Measurements from ENCODE around the gene YY2. TPM values are rescaled to one million over a fixed set of nuclear protein-coding genes. Genes with fewer than 3 reads are reported as not detected.
A peak's percentile ranks its signal among the peaks of the same experiment; 100 is the strongest.

YY2 gene
- polyA plus RNA-seq, 2 of the 4 experiments (the other 2 are of a cell fraction), result 1.8 to 3.2 TPM

- ATAC-seq, result no peak
- CTCF ChIA-PET, result interaction anchor here (0.5 kb wide), 1 partner anchor 21 kb away, joined by 3 read pairs; no protein-coding TSS in a partner anchor
These were observed 42.0 kb upstream of the YY2 start for GRCh38 chrX:21813612-21814368.

DNA sequence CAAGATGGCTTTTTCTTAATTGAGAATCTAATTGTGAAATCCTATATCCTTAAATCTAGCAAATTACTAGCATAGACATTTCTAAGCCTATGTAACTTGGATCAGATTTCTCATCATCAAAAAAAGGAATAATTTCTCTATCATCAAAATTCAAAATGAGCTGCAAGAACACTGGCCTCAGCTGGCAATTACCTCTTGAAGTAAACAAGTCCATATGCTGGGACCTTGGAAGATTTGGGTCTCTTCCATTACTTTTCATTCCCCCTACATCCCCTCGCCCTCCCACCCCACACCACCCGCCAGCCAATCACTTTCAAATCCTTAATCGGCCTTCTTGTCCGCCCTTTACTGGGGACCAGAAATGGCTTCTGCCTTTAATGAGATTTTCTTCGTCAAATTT, 39.7 kb upstream of the YY2 start:
- no peak for DNase-seq (ENCODE audit: low read depth in 1 of 2, low spot score in 1 of 2)
- no peak overlapping the region for H3K4me3 ChIP-seq
- WGBS (ENCODE audit: missing lambda C conversion rate), result 77% methylated on average over 2 of the region's 5 CpGs
- H3K9me3 ChIP-seq, result no peaks in the 10 kb centered on the region
- FAIRE-seq, result peak; percentile 23
- H3K4me2 ChIP-seq, result no peak overlapping the region
- H3K4me1 ChIP-seq, result no peaks in the 10 kb centered on the region
- ATAC-seq, result no peak
- ChIA-PET CTCF (interaction anchor here (1.1 kb wide), 1 partner anchor 11 kb away, joined by 3 read pairs; no protein-coding TSS in a partner anchor), POLR2A (no interaction called here)
- no peak overlapping the region for H3K27ac ChIP-seq
- no peak for TF ChIP-seq MYC (IDR thresholded peaks at IDR 0.05; ENCODE audit: borderline replicate concordance, low read length)
- no peak for TF ChIP-seq MAZ (IDR thresholded peaks at IDR 0.05; ENCODE audit: borderline replicate concordance, low read depth, low read length)
- TF ChIP-seq, protein P1, sequence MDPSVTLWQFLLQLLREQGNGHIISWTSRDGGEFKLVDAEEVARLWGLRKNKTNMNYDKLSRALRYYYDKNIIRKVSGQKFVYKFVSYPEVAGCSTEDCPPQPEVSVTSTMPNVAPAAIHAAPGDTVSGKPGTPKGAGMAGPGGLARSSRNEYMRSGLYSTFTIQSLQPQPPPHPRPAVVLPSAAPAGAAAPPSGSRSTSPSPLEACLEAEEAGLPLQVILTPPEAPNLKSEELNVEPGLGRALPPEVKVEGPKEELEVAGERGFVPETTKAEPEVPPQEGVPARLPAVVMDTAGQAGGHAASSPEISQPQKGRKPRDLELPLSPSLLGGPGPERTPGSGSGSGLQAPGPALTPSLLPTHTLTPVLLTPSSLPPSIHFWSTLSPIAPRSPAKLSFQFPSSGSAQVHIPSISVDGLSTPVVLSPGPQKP (IDR thresholded peaks at IDR 0.05; ENCODE audit: low read depth, low read length), result no peak
- no peak for TF ChIP-seq FOXS1 (CRISPR knock-in tag; IDR thresholded peaks at IDR 0.05)
- TF ChIP-seq SREBF2 (IDR thresholded peaks at IDR 0.05), result no peak
- TF ChIP-seq ESRRA (IDR thresholded peaks at IDR 0.05; ENCODE audit: borderline replicate concordance, low read length), result no peak
- no peak for TF ChIP-seq E2F6 (IDR thresholded peaks at IDR 0.05; ENCODE audit: borderline replicate concordance, low read depth)
- TF ChIP-seq, protein P2, sequence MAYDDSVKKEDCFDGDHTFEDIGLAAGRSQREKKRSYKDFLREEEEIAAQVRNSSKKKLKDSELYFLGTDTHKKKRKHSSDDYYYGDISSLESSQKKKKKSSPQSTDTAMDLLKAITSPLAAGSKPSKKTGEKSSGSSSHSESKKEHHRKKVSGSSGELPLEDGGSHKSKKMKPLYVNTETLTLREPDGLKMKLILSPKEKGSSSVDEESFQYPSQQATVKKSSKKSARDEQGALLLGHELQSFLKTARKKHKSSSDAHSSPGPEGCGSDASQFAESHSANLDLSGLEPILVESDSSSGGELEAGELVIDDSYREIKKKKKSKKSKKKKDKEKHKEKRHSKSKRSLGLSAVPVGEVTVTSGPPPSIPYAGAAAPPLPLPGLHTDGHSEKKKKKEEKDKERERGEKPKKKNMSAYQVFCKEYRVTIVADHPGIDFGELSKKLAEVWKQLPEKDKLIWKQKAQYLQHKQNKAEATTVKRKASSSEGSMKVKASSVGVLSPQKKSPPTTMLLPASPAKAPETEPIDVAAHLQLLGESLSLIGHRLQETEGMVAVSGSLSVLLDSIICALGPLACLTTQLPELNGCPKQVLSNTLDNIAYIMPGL (CRISPR knock-in tag; IDR thresholded peaks at IDR 0.05; ENCODE audit: borderline replicate concordance), result no peak
- TF ChIP-seq CEBPB (IDR thresholded peaks at IDR 0.05), result no peak

More at GRCh38 chrX:21813612-21814368, 42.0 kb upstream of the YY2 start:
- Histone ChIP-seq H3K9me3 (no peaks in the 10 kb centered on the region), H3K4me2 (no peak overlapping the region), H3K27ac (no peak overlapping the region), H3K4me1 (no peaks in the 10 kb centered on the region), H3K4me3 (no peak overlapping the region)
- DNase-seq (ENCODE audit: low read depth in 1 of 2, low spot score in 1 of 2) (no peak), FAIRE-seq (no peak)
- TF ChIP-seq ZNF302 (CRISPR knock-in tag; IDR thresholded peaks at IDR 0.05) (no peak), JUNB (IDR thresholded peaks at IDR 0.05) (no peak), REST (IDR thresholded peaks at IDR 0.05) (no peak), HOXA7 (CRISPR knock-in tag; IDR thresholded peaks at IDR 0.05) (no peak), POLR2A (IDR thresholded peaks at IDR 0.05; ENCODE audit: low read length) (no peak), ESRRA (IDR thresholded peaks at IDR 0.05; ENCODE audit: borderline replicate concordance, low read length) (no peak), MAZ (IDR thresholded peaks at IDR 0.05; ENCODE audit: borderline replicate concordance, low read depth, low read length) (no peak), ZSCAN20 (CRISPR knock-in tag; IDR thresholded peaks at IDR 0.05) (no peak), MAFK (IDR thresholded peaks at IDR 0.05; ENCODE audit: partially characterized antibody) (no peak), HOXB13 (CRISPR knock-in tag; IDR thresholded peaks at IDR 0.05; ENCODE audit: low read depth) (no peak), ZC3H11A (IDR thresholded peaks at IDR 0.05) (no peak), CEBPB (IDR thresholded peaks at IDR 0.05) (no peak), RFX5 (IDR thresholded peaks at IDR 0.05) (no peak), BHLHE40 (IDR thresholded peaks at IDR 0.05; ENCODE audit: low read depth, low read length) (no peak), CHD2 (IDR thresholded peaks at IDR 0.05; ENCODE audit: low read length, partially characterized antibody) (no peak), ZFP36 (IDR thresholded peaks at IDR 0.05; ENCODE audit: borderline replicate concordance, partially characterized antibody) (no peak)
- TF ChIP-seq, protein P3, sequence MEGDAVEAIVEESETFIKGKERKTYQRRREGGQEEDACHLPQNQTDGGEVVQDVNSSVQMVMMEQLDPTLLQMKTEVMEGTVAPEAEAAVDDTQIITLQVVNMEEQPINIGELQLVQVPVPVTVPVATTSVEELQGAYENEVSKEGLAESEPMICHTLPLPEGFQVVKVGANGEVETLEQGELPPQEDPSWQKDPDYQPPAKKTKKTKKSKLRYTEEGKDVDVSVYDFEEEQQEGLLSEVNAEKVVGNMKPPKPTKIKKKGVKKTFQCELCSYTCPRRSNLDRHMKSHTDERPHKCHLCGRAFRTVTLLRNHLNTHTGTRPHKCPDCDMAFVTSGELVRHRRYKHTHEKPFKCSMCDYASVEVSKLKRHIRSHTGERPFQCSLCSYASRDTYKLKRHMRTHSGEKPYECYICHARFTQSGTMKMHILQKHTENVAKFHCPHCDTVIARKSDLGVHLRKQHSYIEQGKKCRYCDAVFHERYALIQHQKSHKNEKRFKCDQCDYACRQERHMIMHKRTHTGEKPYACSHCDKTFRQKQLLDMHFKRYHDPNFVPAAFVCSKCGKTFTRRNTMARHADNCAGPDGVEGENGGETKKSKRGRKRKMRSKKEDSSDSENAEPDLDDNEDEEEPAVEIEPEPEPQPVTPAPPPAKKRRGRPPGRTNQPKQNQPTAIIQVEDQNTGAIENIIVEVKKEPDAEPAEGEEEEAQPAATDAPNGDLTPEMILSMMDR (IDR thresholded peaks at IDR 0.05), result no peak
- TF ChIP-seq, protein P4, sequence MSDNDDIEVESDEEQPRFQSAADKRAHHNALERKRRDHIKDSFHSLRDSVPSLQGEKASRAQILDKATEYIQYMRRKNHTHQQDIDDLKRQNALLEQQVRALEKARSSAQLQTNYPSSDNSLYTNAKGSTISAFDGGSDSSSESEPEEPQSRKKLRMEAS (IDR thresholded peaks at IDR 0.05), result no peak
- TF ChIP-seq, protein P1 (IDR thresholded peaks at IDR 0.05; ENCODE audit: low read depth, low read length), result no peak
- POLR2A ChIA-PET, result no interaction called here
